K562 (cell line): ENCODE results near the gene SLC4A1. TPM values are rescaled to one million over a fixed set of nuclear protein-coding genes. Genes with fewer than 3 reads are reported as not detected.

Experiments used
- ATAC-seq: fragments of 200-7000 bp; cut with Tn5 transposase; 3 replicates; pipeline ENCODE4 v1.9.1; 2020; ENCODE audit warnings: moderate library complexity
- BruUV-seq: library from RNA; stranded (reverse); fragments of 400-500 nt; replicated peaks from 2 replicates; lab custom pipeline; 2021; lab: Mats Ljungman, UMichigan
- CTCF ChIA-PET: fragments of 300-600 bp; formaldehyde crosslinking; extraction: SDS; loops from one replicate; lab custom pipeline; 2021; ENCODE audit warnings: low intra/inter-chr PET ratio; lab: Yijun Ruan, JAX
- POLR2A ChIA-PET: fragments of 300-600, 350-650 bp; sonication (Branson Sonifier 250); formaldehyde crosslinking; extraction: SDS; loops from one replicate; lab custom pipeline; 2021; ENCODE audit warnings: antibody characterized with exemption, inconsistent platforms; lab: Yijun Ruan, JAX
- DNase-seq, 4 experiments: peaks; one replicate each; pipeline versions ENCODE4 v3.0.0 to v3.0.0-alpha.2; 2011 to 2018; ENCODE audit warnings: low spot score in 3 of 4, mixed read lengths in 3 of 4; ENCODE audit errors: extremely low read depth in 1 of 4
- FAIRE-seq: peaks from 2 replicates; lab custom pipeline; 2011; peaks lifted over from hg19 to GRCh38; lab: Jason Lieb, UNC
- H2AFZ ChIP-seq: 2 replicates; pipeline ENCODE4 v1.6.0; 2011; ENCODE audit warnings: low read depth, low read length, control low read depth, inconsistent platforms
- H3K27ac ChIP-seq: fragments of 200-600 bp; 3 replicates; pipeline ENCODE4 v1.8.0; 2011; ENCODE audit warnings: low read depth, mild to moderate bottlenecking, control low read depth, inconsistent platforms, low read length, moderate library complexity, mixed read lengths; ENCODE audit errors: extremely low read depth
- H3K27me3 ChIP-seq, 2 experiments: fragments of 300-600 bp in 1 of 2; 2 replicates in 1 of 2; 3 replicates in 1 of 2; pipeline versions ENCODE4 v1.6.0 to v1.8.0; 2011; ENCODE audit warnings: inconsistent platforms in 2 of 2, low read length in 2 of 2, mild to moderate bottlenecking in 1 of 2, mixed read lengths in 1 of 2, moderate library complexity in 1 of 2; ENCODE audit not compliant: control insufficient read depth in 2 of 2, insufficient read depth in 2 of 2
- H3K36me3 ChIP-seq: fragments of 300-600 bp; 3 replicates; pipeline ENCODE4 v1.8.0; 2011; ENCODE audit warnings: mild to moderate bottlenecking, low read length, inconsistent platforms; ENCODE audit not compliant: control insufficient read depth, insufficient read depth
- H3K4me1 ChIP-seq, 2 experiments: fragments of 200-600 bp in 1 of 2; replicated peaks in 1 of 2; 2 replicates in 1 of 2; 3 replicates in 1 of 2; pipeline versions ENCODE4 v1.5.1 to v1.8.0; 2011; ENCODE audit warnings: inconsistent platforms in 2 of 2, low read length in 2 of 2, mild to moderate bottlenecking in 1 of 2, mixed read lengths in 1 of 2, moderate library complexity in 1 of 2; ENCODE audit not compliant: control insufficient read depth in 2 of 2, insufficient read depth in 2 of 2
- H3K4me2 ChIP-seq: 2 replicates; pipeline ENCODE4 v1.6.1; 2011; ENCODE audit warnings: low read length, control low read depth, inconsistent platforms, mixed read lengths; ENCODE audit not compliant: insufficient read depth
- H3K4me3 ChIP-seq: fragments of 200-600 bp; sonication (generic), shearing (Covaris generic); 2 replicates; pipeline ENCODE4 v1.5.1; 2016; ENCODE audit warnings: control low read depth, inconsistent platforms
- H3K79me2 ChIP-seq: fragments of 200-600 bp; 3 replicates; pipeline ENCODE4 v1.8.0; 2011; ENCODE audit warnings: low read length, inconsistent platforms; ENCODE audit not compliant: control insufficient read depth, insufficient read depth
- H3K9ac ChIP-seq, 2 experiments: 2 replicates each; pipeline versions ENCODE4 v1.6.0 to v1.6.1; 2011; ENCODE audit warnings: low read depth in 2 of 2, low read length in 2 of 2, control low read depth in 1 of 2, inconsistent platforms in 1 of 2, mild to moderate bottlenecking in 1 of 2, mixed read lengths in 1 of 2; ENCODE audit not compliant: insufficient read depth in 1 of 2
- H3K9me1 ChIP-seq: one replicate; pipeline ENCODE4 v1.6.0; 2011; ENCODE audit warnings: inconsistent platforms, mild to moderate bottlenecking, low read length, moderate library complexity; ENCODE audit not compliant: control insufficient read depth, insufficient read depth
- H3K9me3 ChIP-seq: replicated peaks from 2 replicates; pipeline ENCODE4 v1.5.1; 2011; ENCODE audit warnings: low read depth, low read length, inconsistent platforms; ENCODE audit not compliant: control insufficient read depth, insufficient read depth
- H4K20me1 ChIP-seq: replicated peaks from 2 replicates; pipeline ENCODE4 v1.6.1; 2011; ENCODE audit warnings: low read length, inconsistent platforms, mixed read lengths; ENCODE audit not compliant: control insufficient read depth, insufficient read depth
- CBX2 ChIP-seq: fragments of 200-600 bp; sonication (generic); IDR thresholded peaks from one replicate; pipeline ENCODE4 v1.6.1; 2012; ENCODE audit warnings: mild to moderate bottlenecking, low read length, inconsistent platforms; ENCODE audit not compliant: insufficient read depth, poor library complexity, severe bottlenecking
- GTF2E2 ChIP-seq: fragments of 200-800 bp; sonication (Bioruptor generic); IDR thresholded peaks from 2 replicates; pipeline ENCODE4 v1.6.1; 2016; ENCODE audit warnings: missing genetic modification characterization, missing compliant biosample characterization
- HDGF ChIP-seq: fragments of 450-650 bp; IDR thresholded peaks from 2 replicates; pipeline ENCODE4 v1.6.1; 2016
- MYC ChIP-seq, 2 experiments: fragments of 250-450 bp in 1 of 2; sonication (Bioruptor Pico) in 1 of 2; IDR thresholded peaks; 2 replicates each; pipeline versions ENCODE4 v1.5.1 to v1.6.1; 2012 to 2021; ENCODE audit warnings: low read depth in 2 of 2, borderline replicate concordance in 1 of 2, improper control_type of control experiment in 1 of 2, low read length in 1 of 2, mild to moderate bottlenecking in 1 of 2, moderate library complexity in 1 of 2
- NFE2L1 ChIP-seq: fragments of 450-650 bp; IDR thresholded peaks from 2 replicates; pipeline ENCODE4 v1.6.1; 2016; ENCODE audit warnings: missing genetic modification characterization, low read depth, mild to moderate bottlenecking, missing compliant biosample characterization, moderate library complexity, borderline replicate concordance
- XRCC4 ChIP-seq: IDR thresholded peaks from one replicate; pipeline ENCODE4 v1.6.1; 2011; ENCODE audit not compliant: insufficient read depth, insufficient read length; ENCODE audit errors: extremely low read depth
- ZBTB7A ChIP-seq: IDR thresholded peaks from 2 replicates; pipeline ENCODE4 v1.6.1; 2011; ENCODE audit warnings: low read depth, mild to moderate bottlenecking, low read length, moderate library complexity, borderline replicate concordance; ENCODE audit not compliant: control insufficient read depth
- ZNF589 ChIP-seq: fragments of 200-800 bp; sonication (Bioruptor generic); IDR thresholded peaks from 2 replicates; pipeline ENCODE4 v1.6.1; 2016; ENCODE audit warnings: low read depth, missing genetic modification characterization, missing compliant biosample characterization
- WGBS: fragments of 100-300 bp; shearing (Covaris generic); methylation state at CpG from one replicate; pipeline ENCODE4 v1.1.6; 2016; ENCODE audit warnings: low coverage, mixed read lengths; ENCODE audit not compliant: insufficient coverage; ENCODE audit errors: missing lambda C conversion rate; 5-methylcytosine and 5-hydroxymethylcytosine counted together
- in situ Hi-C: fragments of 300-500 bp; cut with MboI; formaldehyde crosslinking; loops from 4 replicates; pipeline ENCODE4 v1.15.0; 2018; ENCODE audit warnings: inconsistent platforms, mixed read lengths
- intact Hi-C: fragments of 100-400 bp; cut with micrococcal nuclease; formaldehyde crosslinking; loops from 2 replicates; pipeline ENCODE4 v1.14.2; 2022
- polyA plus RNA-seq, 8 experiments: library from polyadenylated mRNA; depleted of rRNA in 4 of 8; stranded (reverse) in 5 of 8; unstranded in 3 of 8; fragments of >200 nt; fragmentation: Nextera tagmentation in 2 of 8; fragmentation: Illumina TruSeq in 1 of 8; extraction: Ambion mirVana in 2 of 8; extraction: Trizol in 1 of 8; gene quantifications; 2 replicates each; pipeline versions ENCODE4 v1.2.1 to v1.2.3, GENCODE V29; 2011 to 2014; ENCODE audit warnings: inconsistent platforms in 1 of 8, missing spikeins in 1 of 8
- total RNA-seq, 7 experiments: library from RNA; depleted of rRNA in 6 of 7; stranded (reverse); fragments of >200 nt in 6 of 7; fragmentation: Illumina TruSeq in 2 of 7; extraction: Trizol in 2 of 7; gene quantifications; 2 replicates each; pipeline versions ENCODE4 v1.2.1 to v1.2.3, GENCODE V29; 2011 to 2021; ENCODE audit warnings: low replicate concordance in 1 of 7
- TF ChIP-seq, protein P1 (sequence below), 2 experiments: fragments of 450-650 bp; IDR thresholded peaks; 2 replicates each; pipeline ENCODE4 v1.6.1; 2016
- TF ChIP-seq, protein P2 (sequence below): fragments of 450-650 bp; IDR thresholded peaks from 2 replicates; pipeline ENCODE4 v1.6.1; 2018; ENCODE audit not compliant: partially characterized antibody
- TF ChIP-seq, protein P3 (sequence below), 2 experiments: IDR thresholded peaks; 2 replicates each; pipeline ENCODE4 v1.6.1; 2012; ENCODE audit warnings: improper control_type of control experiment in 2 of 2, low read depth in 2 of 2, low read length in 2 of 2, borderline replicate concordance in 1 of 2

SLC4A1 gene
- total and polyA plus RNA-seq, 9 of the 15 experiments (the other 6 are each of a cell fraction or from before 2014, with no cell fraction given) = 0.14 to 1.00 (median 0.53) TPM

DNA sequence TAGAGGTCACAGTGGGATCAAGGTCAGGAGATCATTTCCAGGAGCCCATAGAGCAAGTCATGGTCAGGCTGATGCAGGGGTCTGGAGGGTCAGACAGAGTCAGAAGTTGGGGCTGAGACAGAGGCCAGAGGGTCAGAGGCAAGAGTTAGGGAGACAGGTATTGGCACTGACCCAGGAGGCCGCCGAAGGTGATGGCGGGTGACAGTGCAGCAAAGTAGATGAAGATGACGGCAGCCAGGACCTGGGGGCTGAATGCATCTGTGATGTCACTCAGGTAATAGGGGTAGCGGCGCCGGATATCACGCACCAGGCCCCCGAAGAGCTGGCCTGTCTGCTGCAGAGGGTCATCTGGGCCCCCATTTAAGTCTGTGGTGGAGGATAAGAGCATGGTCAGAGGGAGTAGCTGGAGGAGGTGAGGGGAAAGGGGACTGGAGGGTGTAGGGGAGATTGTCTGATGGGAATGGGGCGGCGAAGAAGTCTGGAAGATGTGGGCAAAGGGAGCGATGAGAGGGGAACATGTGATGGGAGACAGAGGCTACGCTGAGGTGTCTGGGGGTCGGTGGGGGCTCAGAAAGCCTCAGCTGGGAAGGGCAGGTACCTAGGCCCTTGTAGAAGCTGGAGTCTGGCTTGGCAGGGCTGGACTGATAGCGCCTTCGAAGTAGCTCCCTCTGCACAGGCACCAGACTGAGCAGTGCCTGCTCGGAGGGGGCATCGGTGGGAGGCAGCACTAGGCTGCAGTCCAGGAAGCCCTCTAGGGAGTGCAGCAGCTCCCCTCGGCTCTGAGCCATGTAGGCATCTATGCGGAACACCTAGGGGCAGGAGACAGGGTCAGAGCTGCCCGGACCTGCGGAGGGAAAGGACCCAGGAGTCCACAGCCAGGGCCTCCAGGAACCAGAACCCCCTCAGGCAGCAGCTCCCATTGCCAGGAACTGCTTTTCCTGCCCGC is 9.8 kb downstream of the SLC4A1 start:
- ChIA-PET POLR2A (interaction anchor here (0.8 to 1.5 kb wide), 6 partner anchors 9 to 44 kb away, joined by 3 to 8 read pairs (median 4); partner anchors contain the start of gene SLC4A1), CTCF (no interaction called here)
- in situ Hi-C loops = no loop called here
- Histone ChIP-seq H3K9ac (peak overlapping the region in 1 of 2 experiments; percentile 65; a peak in 1 of 4 replicates), H3K36me3 (no peaks in the 10 kb centered on the region), H2AFZ (no peak overlapping the region), H3K9me1 (no peaks in the 10 kb centered on the region), H4K20me1 (peaks cover 16% of the 10 kb centered on the region; the same call in 1 of the 2 replicates), H3K9me3 (no peaks in the 10 kb centered on the region), H3K4me3 (no peak overlapping the region), H3K27me3 (peaks cover 13 to 19% of the 10 kb centered on the region in 2 experiments; a peak in 4 of 5 replicates), H3K4me2 (no peak overlapping the region), H3K27ac (no peak overlapping the region), H3K4me1 (peaks cover 11 to 49% of the 10 kb centered on the region in 2 experiments; a peak in 4 of 5 replicates), H3K79me2 (no peaks in the 10 kb centered on the region)
- WGBS = 52% methylated on average over 20 of the region's 23 CpGs
- FAIRE-seq (peak; percentile 15), DNase-seq (no peak), ATAC-seq (no peak)
- no TSS peak for BruUV-seq
- intact Hi-C loops = no loop called here
- no peak for TF ChIP-seq XRCC4
- TF ChIP-seq GTF2E2 (tag) = no peak
- TF ChIP-seq, protein P1, sequence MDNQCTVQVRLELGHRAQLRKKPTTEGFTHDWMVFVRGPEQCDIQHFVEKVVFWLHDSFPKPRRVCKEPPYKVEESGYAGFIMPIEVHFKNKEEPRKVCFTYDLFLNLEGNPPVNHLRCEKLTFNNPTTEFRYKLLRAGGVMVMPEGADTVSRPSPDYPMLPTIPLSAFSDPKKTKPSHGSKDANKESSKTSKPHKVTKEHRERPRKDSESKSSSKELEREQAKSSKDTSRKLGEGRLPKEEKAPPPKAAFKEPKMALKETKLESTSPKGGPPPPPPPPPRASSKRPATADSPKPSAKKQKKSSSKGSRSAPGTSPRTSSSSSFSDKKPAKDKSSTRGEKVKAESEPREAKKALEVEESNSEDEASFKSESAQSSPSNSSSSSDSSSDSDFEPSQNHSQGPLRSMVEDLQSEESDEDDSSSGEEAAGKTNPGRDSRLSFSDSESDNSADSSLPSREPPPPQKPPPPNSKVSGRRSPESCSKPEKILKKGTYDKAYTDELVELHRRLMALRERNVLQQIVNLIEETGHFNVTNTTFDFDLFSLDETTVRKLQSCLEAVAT (IDR thresholded peaks at IDR 0.05) = no peak
- no peak for TF ChIP-seq NFE2L1 (tag)
- TF ChIP-seq, protein P2, sequence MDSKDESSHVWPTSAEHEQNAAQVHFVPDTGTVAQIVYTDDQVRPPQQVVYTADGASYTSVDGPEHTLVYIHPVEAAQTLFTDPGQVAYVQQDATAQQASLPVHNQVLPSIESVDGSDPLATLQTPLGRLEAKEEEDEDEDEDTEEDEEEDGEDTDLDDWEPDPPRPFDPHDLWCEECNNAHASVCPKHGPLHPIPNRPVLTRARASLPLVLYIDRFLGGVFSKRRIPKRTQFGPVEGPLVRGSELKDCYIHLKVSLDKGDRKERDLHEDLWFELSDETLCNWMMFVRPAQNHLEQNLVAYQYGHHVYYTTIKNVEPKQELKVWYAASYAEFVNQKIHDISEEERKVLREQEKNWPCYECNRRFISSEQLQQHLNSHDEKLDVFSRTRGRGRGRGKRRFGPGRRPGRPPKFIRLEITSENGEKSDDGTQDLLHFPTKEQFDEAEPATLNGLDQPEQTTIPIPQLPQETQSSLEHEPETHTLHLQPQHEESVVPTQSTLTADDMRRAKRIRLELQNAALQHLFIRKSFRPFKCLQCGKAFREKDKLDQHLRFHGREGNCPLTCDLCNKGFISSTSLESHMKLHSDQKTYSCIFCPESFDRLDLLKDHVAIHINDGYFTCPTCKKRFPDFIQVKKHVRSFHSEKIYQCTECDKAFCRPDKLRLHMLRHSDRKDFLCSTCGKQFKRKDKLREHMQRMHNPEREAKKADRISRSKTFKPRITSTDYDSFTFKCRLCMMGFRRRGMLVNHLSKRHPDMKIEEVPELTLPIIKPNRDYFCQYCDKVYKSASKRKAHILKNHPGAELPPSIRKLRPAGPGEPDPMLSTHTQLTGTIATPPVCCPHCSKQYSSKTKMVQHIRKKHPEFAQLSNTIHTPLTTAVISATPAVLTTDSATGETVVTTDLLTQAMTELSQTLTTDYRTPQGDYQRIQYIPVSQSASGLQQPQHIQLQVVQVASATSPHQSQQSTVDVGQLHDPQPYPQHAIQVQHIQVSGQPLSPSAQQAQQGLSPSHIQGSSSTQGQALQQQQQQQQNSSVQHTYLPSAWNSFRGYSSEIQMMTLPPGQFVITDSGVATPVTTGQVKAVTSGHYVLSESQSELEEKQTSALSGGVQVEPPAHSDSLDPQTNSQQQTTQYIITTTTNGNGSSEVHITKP = no peak
- no peak for TF ChIP-seq ZNF589
- TF ChIP-seq ZBTB7A = no peak
- TF ChIP-seq, protein P3, sequence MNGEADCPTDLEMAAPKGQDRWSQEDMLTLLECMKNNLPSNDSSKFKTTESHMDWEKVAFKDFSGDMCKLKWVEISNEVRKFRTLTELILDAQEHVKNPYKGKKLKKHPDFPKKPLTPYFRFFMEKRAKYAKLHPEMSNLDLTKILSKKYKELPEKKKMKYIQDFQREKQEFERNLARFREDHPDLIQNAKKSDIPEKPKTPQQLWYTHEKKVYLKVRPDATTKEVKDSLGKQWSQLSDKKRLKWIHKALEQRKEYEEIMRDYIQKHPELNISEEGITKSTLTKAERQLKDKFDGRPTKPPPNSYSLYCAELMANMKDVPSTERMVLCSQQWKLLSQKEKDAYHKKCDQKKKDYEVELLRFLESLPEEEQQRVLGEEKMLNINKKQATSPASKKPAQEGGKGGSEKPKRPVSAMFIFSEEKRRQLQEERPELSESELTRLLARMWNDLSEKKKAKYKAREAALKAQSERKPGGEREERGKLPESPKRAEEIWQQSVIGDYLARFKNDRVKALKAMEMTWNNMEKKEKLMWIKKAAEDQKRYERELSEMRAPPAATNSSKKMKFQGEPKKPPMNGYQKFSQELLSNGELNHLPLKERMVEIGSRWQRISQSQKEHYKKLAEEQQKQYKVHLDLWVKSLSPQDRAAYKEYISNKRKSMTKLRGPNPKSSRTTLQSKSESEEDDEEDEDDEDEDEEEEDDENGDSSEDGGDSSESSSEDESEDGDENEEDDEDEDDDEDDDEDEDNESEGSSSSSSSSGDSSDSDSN (IDR thresholded peaks at IDR 0.05; ENCODE audit: borderline replicate concordance in 1 of 2, low read depth in 2 of 2, low read length in 2 of 2) = no peak
- no peak for TF ChIP-seq HDGF
- TF ChIP-seq MYC (IDR thresholded peaks at IDR 0.05; ENCODE audit: low read depth, low read length) = no peak
- TF ChIP-seq MYC (CRISPR knock-in tag; IDR thresholded peaks at IDR 0.05; ENCODE audit: borderline replicate concordance, low read depth) = no peak
- TF ChIP-seq CBX2 = no peak
